Activated T-cell treated with anti-CD3 and anti-CD28 coated beads, Interleukin-2, amount 50 U/mL, for 24 hours (primary cell): ENCODE measurements around the gene LINC01488.

Experiments used
- DNase-seq: peaks from one replicate; pipeline ENCODE4 v3.0.0-alpha.2; 2020
- H3K27ac Mint-ChIP-seq: 2 replicates; pipeline ENCODE4 v1.8.0; 2020; ENCODE audit warnings: mild to moderate bottlenecking, mixed read lengths
- H3K27me3 Mint-ChIP-seq: 2 replicates; pipeline ENCODE4 v1.8.0; 2020; ENCODE audit warnings: mixed read lengths
- H3K36me3 Mint-ChIP-seq: 2 replicates; pipeline ENCODE4 v1.8.0; 2020; ENCODE audit warnings: low read depth, mixed read lengths
- H3K4me1 Mint-ChIP-seq: 2 replicates; pipeline ENCODE4 v1.8.0; 2020; ENCODE audit warnings: low read depth, mixed read lengths
- H3K4me3 Mint-ChIP-seq: 2 replicates; pipeline ENCODE4 v1.8.0; 2020; ENCODE audit warnings: mild to moderate bottlenecking, moderate library complexity, mixed read lengths
- H3K9me3 Mint-ChIP-seq: 2 replicates; pipeline ENCODE4 v1.8.0; 2020; ENCODE audit warnings: mixed read lengths

The LINC01488 gene

GRCh38 chr11:69466039-69466438, 15.4 kb upstream of the LINC01488 start:
- no peak overlapping the region for H3K4me3 Mint-ChIP-seq
- H3K27ac Mint-ChIP-seq = no peak overlapping the region
- peaks cover 3% of the 10 kb centered on the region for H3K9me3 Mint-ChIP-seq
- no peak for DNase-seq
- H3K27me3 Mint-ChIP-seq = peaks cover 23% of the 10 kb centered on the region
- peaks cover 2% of the 10 kb centered on the region for H3K4me1 Mint-ChIP-seq
- H3K36me3 Mint-ChIP-seq = no peaks in the 10 kb centered on the region

- Mint-ChIP-seq H3K9me3 (no peaks in the 10 kb centered on the region), H3K4me1 (peaks cover 2% of the 10 kb centered on the region), H3K27me3 (peaks cover 18% of the 10 kb centered on the region), H3K36me3 (no peaks in the 10 kb centered on the region), H3K4me3 (no peak overlapping the region), H3K27ac (no peak overlapping the region)
- DNase-seq = no peak
Observed at GRCh38 chr11:69467196-69467595, 14.3 kb upstream of the LINC01488 start.

GRCh38 chr11:69467646-69468045, 13.8 kb upstream of the LINC01488 start:
- Mint-ChIP-seq H3K4me1 (peaks cover 2% of the 10 kb centered on the region), H3K27ac (no peak overlapping the region), H3K9me3 (no peaks in the 10 kb centered on the region), H3K4me3 (no peak overlapping the region), H3K27me3 (peaks cover 16% of the 10 kb centered on the region), H3K36me3 (no peaks in the 10 kb centered on the region)
- no peak for DNase-seq

GRCh38 chr11:69468221-69468620, 13.2 kb upstream of the LINC01488 start:
- Mint-ChIP-seq H3K9me3 (no peaks in the 10 kb centered on the region), H3K4me1 (peaks cover 2% of the 10 kb centered on the region), H3K27ac (no peak overlapping the region), H3K36me3 (no peaks in the 10 kb centered on the region), H3K4me3 (no peak overlapping the region), H3K27me3 (peaks cover 13% of the 10 kb centered on the region)
- DNase-seq = no peak

GRCh38 chr11:69468911-69469885, 12.3 kb upstream of the LINC01488 start:
- H3K4me1 Mint-ChIP-seq = peaks cover 2% of the 10 kb centered on the region
- H3K36me3 Mint-ChIP-seq = no peaks in the 10 kb centered on the region
- no peak overlapping the region for H3K4me3 Mint-ChIP-seq
- H3K27me3 Mint-ChIP-seq = peaks cover 16% of the 10 kb centered on the region
- no peak for DNase-seq
- H3K27ac Mint-ChIP-seq = no peak overlapping the region
- peaks cover 6% of the 10 kb centered on the region for H3K9me3 Mint-ChIP-seq

- Mint-ChIP-seq H3K27me3 (peaks cover 16% of the 10 kb centered on the region), H3K4me1 (peaks cover 2% of the 10 kb centered on the region), H3K36me3 (no peaks in the 10 kb centered on the region), H3K27ac (no peak overlapping the region), H3K4me3 (no peak overlapping the region), H3K9me3 (peaks cover 6% of the 10 kb centered on the region)
- DNase-seq = no peak
Observed at GRCh38 chr11:69470301-69470700, 11.2 kb upstream of the LINC01488 start.

- Mint-ChIP-seq H3K4me3 (no peak overlapping the region), H3K36me3 (no peaks in the 10 kb centered on the region), H3K9me3 (peaks cover 6% of the 10 kb centered on the region), H3K27ac (no peak overlapping the region), H3K4me1 (peaks cover 2% of the 10 kb centered on the region), H3K27me3 (peaks cover 14% of the 10 kb centered on the region)
- DNase-seq = no peak
Observed at GRCh38 chr11:69470793-69471728, 10.4 kb upstream of the LINC01488 start.

GRCh38 chr11:69471729-69472540, 9.5 kb upstream of the LINC01488 start:
- H3K27me3 Mint-ChIP-seq = peaks cover 14% of the 10 kb centered on the region
- H3K27ac Mint-ChIP-seq = no peak overlapping the region
- H3K9me3 Mint-ChIP-seq = peaks cover 6% of the 10 kb centered on the region
- DNase-seq = no peak
- no peaks in the 10 kb centered on the region for H3K36me3 Mint-ChIP-seq
- H3K4me1 Mint-ChIP-seq = peaks cover 2% of the 10 kb centered on the region
- no peak overlapping the region for H3K4me3 Mint-ChIP-seq

GRCh38 chr11:69472541-69473275, 8.8 kb upstream of the LINC01488 start:
- no peak overlapping the region for H3K27ac Mint-ChIP-seq
- H3K36me3 Mint-ChIP-seq = no peaks in the 10 kb centered on the region
- H3K27me3 Mint-ChIP-seq = peaks cover 14% of the 10 kb centered on the region
- H3K9me3 Mint-ChIP-seq = peaks cover 6% of the 10 kb centered on the region
- no peak for DNase-seq
- no peaks in the 10 kb centered on the region for H3K4me1 Mint-ChIP-seq
- H3K4me3 Mint-ChIP-seq = no peak overlapping the region

- Mint-ChIP-seq H3K9me3 (peaks cover 6% of the 10 kb centered on the region), H3K4me1 (no peaks in the 10 kb centered on the region), H3K36me3 (no peaks in the 10 kb centered on the region), H3K4me3 (no peak overlapping the region), H3K27me3 (peaks cover 14% of the 10 kb centered on the region), H3K27ac (no peak overlapping the region)
- no peak for DNase-seq
Observed at GRCh38 chr11:69473276-69473845, 8.1 kb upstream of the LINC01488 start.

- H3K4me1 Mint-ChIP-seq = no peaks in the 10 kb centered on the region
- peaks cover 6% of the 10 kb centered on the region for H3K9me3 Mint-ChIP-seq
- H3K4me3 Mint-ChIP-seq = no peak overlapping the region
- DNase-seq = no peak
- no peak overlapping the region for H3K27ac Mint-ChIP-seq
- H3K36me3 Mint-ChIP-seq = no peaks in the 10 kb centered on the region
- H3K27me3 Mint-ChIP-seq = peaks cover 14% of the 10 kb centered on the region
Observed at GRCh38 chr11:69474736-69475135, 6.7 kb upstream of the LINC01488 start.

GRCh38 chr11:69475141-69475865, 6.2 kb upstream of the LINC01488 start:
- H3K27ac Mint-ChIP-seq = no peak overlapping the region
- H3K9me3 Mint-ChIP-seq = peaks cover 6% of the 10 kb centered on the region
- no peaks in the 10 kb centered on the region for H3K4me1 Mint-ChIP-seq
- H3K4me3 Mint-ChIP-seq = no peak overlapping the region
- DNase-seq = no peak
- H3K36me3 Mint-ChIP-seq = no peaks in the 10 kb centered on the region
- peaks cover 14% of the 10 kb centered on the region for H3K27me3 Mint-ChIP-seq
